Smooth muscle cell (in vitro differentiated cells): ENCODE results near the gene TTC4. TPM values are rescaled to one million over a fixed set of nuclear protein-coding genes. Genes with fewer than 3 reads are reported as not detected.

Experiments
- DNase-seq: peaks from one replicate; lab custom pipeline; 2025; ENCODE audit not compliant: unreplicated experiment; lab: John Stamatoyannopoulos, UW
- H2AFZ ChIP-seq: fragments of 200-600 bp; sonication (generic); 2 replicates; pipeline ENCODE4 v1.6.0; 2016; ENCODE audit warnings: antibody characterized with exemption, low read depth, mild to moderate bottlenecking
- H3F3A ChIP-seq: fragments of 200-600 bp; sonication (generic); 2 replicates; pipeline ENCODE4 v1.6.0; 2017; ENCODE audit warnings: antibody characterized with exemption, low read depth
- H3K27ac ChIP-seq: fragments of 200-600 bp; sonication (generic); 2 replicates; pipeline ENCODE4 v1.5.1; 2016; ENCODE audit warnings: low read depth, mild to moderate bottlenecking
- H3K27me3 ChIP-seq: fragments of 200-600 bp; sonication (generic); 2 replicates; pipeline ENCODE4 v1.6.1; 2016; ENCODE audit warnings: low read depth, mild to moderate bottlenecking
- H3K36me3 ChIP-seq: fragments of 200-600 bp; sonication (generic); 2 replicates; pipeline ENCODE4 v1.5.1; 2016; ENCODE audit warnings: low read depth
- H3K4me1 ChIP-seq: fragments of 200-600 bp; sonication (generic); 2 replicates; pipeline ENCODE4 v1.5.1; 2016; ENCODE audit warnings: low read depth
- H3K4me2 ChIP-seq: fragments of 200-600 bp; sonication (generic); 2 replicates; pipeline ENCODE4 v1.6.0; 2016; ENCODE audit warnings: mild to moderate bottlenecking
- H3K4me3 ChIP-seq: fragments of 200-600 bp; sonication (generic); 2 replicates; pipeline ENCODE4 v1.5.1; 2016; ENCODE audit warnings: mild to moderate bottlenecking
- H3K79me2 ChIP-seq: fragments of 200-600 bp; sonication (generic); 2 replicates; pipeline ENCODE4 v1.6.0; 2016; ENCODE audit warnings: low read depth, mild to moderate bottlenecking
- H3K9ac ChIP-seq: fragments of 200-600 bp; sonication (generic); 2 replicates; pipeline ENCODE4 v1.6.0; 2016; ENCODE audit warnings: low read depth
- H3K9me3 ChIP-seq: fragments of 200-600 bp; sonication (generic); replicated peaks from 2 replicates; pipeline ENCODE4 v1.5.1; 2016; ENCODE audit warnings: low read depth
- H4K20me1 ChIP-seq: fragments of 200-600 bp; sonication (generic); 2 replicates; pipeline ENCODE4 v1.6.0; 2016; ENCODE audit warnings: low read depth
- CTCF ChIP-seq: fragments of 200-600 bp; sonication (generic); IDR thresholded peaks from 2 replicates; pipeline ENCODE4 v1.5.1; 2017; ENCODE audit warnings: borderline replicate concordance, mild to moderate bottlenecking, antibody characterized with exemption; ENCODE audit not compliant: insufficient read depth, poor library complexity, severe bottlenecking
- WGBS: methylation state at CpG from one replicate; pipeline ENCODE4 v1.1.7; 2016; ENCODE audit warnings: low lambda C conversion rate; 5-methylcytosine and 5-hydroxymethylcytosine counted together
- polyA plus RNA-seq: library from polyadenylated mRNA; unstranded; fragments of >200 nt; fragmentation: Nextera tagmentation; extraction: Ambion mirVana; gene quantifications from 2 replicates; pipeline ENCODE4 v1.2.1, GENCODE V29; 2016
- total RNA-seq: library from RNA; depleted of rRNA; stranded (reverse); fragments of >200 nt; gene quantifications from 2 replicates; pipeline ENCODE4 v1.2.3, GENCODE V29; 2014

The TTC4 gene
- total RNA-seq (12.6 and 14.7 TPM in 2 replicates), polyA plus RNA-seq (27.3 and 27.4 TPM in 2 replicates)

GRCh38 chr1:54715493-54716298 lies at the start of gene TTC4:
Gene TTC4, plus strand, starts transcription at chr1:54715861. Its CDS starts 48 bp downstream, at chr1:54715909.
- 3% methylated on average over 43 of the region's 51 CpGs for WGBS
- no peak for TF ChIP-seq CTCF
- H3K9me3 ChIP-seq: no peaks in the 10 kb centered on the region
- peak within 1 kb of the TSS; percentile 86 for H3K4me2 ChIP-seq
- peak; percentile 69 for DNase-seq
- peak within 1 kb of the TSS; percentile 90 for H3K4me3 ChIP-seq
- peaks cover 8% of the 10 kb centered on the region for H3K27me3 ChIP-seq
- H3K27ac ChIP-seq: peak within 1 kb of the TSS; percentile 51
- no peaks in the 10 kb centered on the region for H3F3A ChIP-seq
- peak within 1 kb of the TSS; percentile 96 for H2AFZ ChIP-seq
- peaks cover 9% of the 10 kb centered on the region for H3K36me3 ChIP-seq
- peaks cover 7% of the 10 kb centered on the region for H3K4me1 ChIP-seq
- peaks cover 17% of the 10 kb centered on the region for H3K79me2 ChIP-seq
- H3K9ac ChIP-seq: peak within 1 kb of the TSS; percentile 84
- H4K20me1 ChIP-seq: no peaks in the 10 kb centered on the region

GRCh38 chr1:54666333-54666732 lies 49.3 kb upstream of the TTC4 start:
- Histone ChIP-seq H3K27me3 (no peaks in the 10 kb centered on the region), H3K79me2 (no peaks in the 10 kb centered on the region), H3K27ac (no peak overlapping the region), H3K4me2 (no peak overlapping the region), H3K36me3 (no peaks in the 10 kb centered on the region), H3K9ac (no peak overlapping the region), H3F3A (no peaks in the 10 kb centered on the region), H3K4me3 (no peak overlapping the region), H3K4me1 (no peaks in the 10 kb centered on the region), H2AFZ (no peak overlapping the region), H4K20me1 (no peaks in the 10 kb centered on the region), H3K9me3 (no peaks in the 10 kb centered on the region)
- no peak for TF ChIP-seq CTCF
- DNase-seq: no peak
- 92% methylated on average over 6 of the region's 6 CpGs for WGBS

GRCh38 chr1:54667797-54668196 lies 47.9 kb upstream of the TTC4 start:
- H2AFZ ChIP-seq: no peak overlapping the region
- no peak for TF ChIP-seq CTCF
- no peak overlapping the region for H3K4me3 ChIP-seq
- no peaks in the 10 kb centered on the region for H3K27me3 ChIP-seq
- no peaks in the 10 kb centered on the region for H4K20me1 ChIP-seq
- no peak overlapping the region for H3K9ac ChIP-seq
- no peaks in the 10 kb centered on the region for H3F3A ChIP-seq
- no peaks in the 10 kb centered on the region for H3K79me2 ChIP-seq
- DNase-seq: no peak
- H3K36me3 ChIP-seq: no peaks in the 10 kb centered on the region
- no peak overlapping the region for H3K27ac ChIP-seq
- 64% methylated on average over 2 of the region's 2 CpGs for WGBS
- no peaks in the 10 kb centered on the region for H3K9me3 ChIP-seq
- no peak overlapping the region for H3K4me2 ChIP-seq
- H3K4me1 ChIP-seq: no peaks in the 10 kb centered on the region

GRCh38 chr1:54668567-54668966 lies 47.1 kb upstream of the TTC4 start:
- H2AFZ ChIP-seq: no peak overlapping the region
- no peak overlapping the region for H3K27ac ChIP-seq
- H3K79me2 ChIP-seq: no peaks in the 10 kb centered on the region
- TF ChIP-seq CTCF: no peak
- 83% methylated on average over 2 of the region's 2 CpGs for WGBS
- no peak for DNase-seq
- no peaks in the 10 kb centered on the region for H4K20me1 ChIP-seq
- no peaks in the 10 kb centered on the region for H3K4me1 ChIP-seq
- no peaks in the 10 kb centered on the region for H3K36me3 ChIP-seq
- no peaks in the 10 kb centered on the region for H3F3A ChIP-seq
- no peak overlapping the region for H3K4me2 ChIP-seq
- H3K9ac ChIP-seq: no peak overlapping the region
- no peak overlapping the region for H3K4me3 ChIP-seq
- H3K9me3 ChIP-seq: no peaks in the 10 kb centered on the region
- H3K27me3 ChIP-seq: peaks cover 4% of the 10 kb centered on the region
